DOHH2 (cell line): ENCODE measurements around the gene RASGRP2.

Experiments
- H3F3A ChIP-seq: fragments of 200-600 bp; sonication (generic), shearing (Covaris generic); 2 replicates; pipeline ENCODE4 v1.6.0; 2016; ENCODE audit warnings: antibody characterized with exemption, mild to moderate bottlenecking; ENCODE audit not compliant: control insufficient read depth, insufficient read depth
- H3K27ac ChIP-seq: fragments of 200-600 bp; sonication (generic); 2 replicates; pipeline ENCODE4 v1.5.1; 2014; ENCODE audit warnings: low read depth, mild to moderate bottlenecking, low read length, moderate library complexity
- H3K27me3 ChIP-seq: fragments of 200-600 bp; sonication (generic); 2 replicates; pipeline ENCODE4 v1.6.1; 2014; ENCODE audit warnings: mild to moderate bottlenecking, low read length, mixed read lengths; ENCODE audit not compliant: control insufficient read depth
- H3K36me3 ChIP-seq: fragments of 200-600 bp; sonication (generic); 2 replicates; pipeline ENCODE4 v1.6.1; 2014; ENCODE audit warnings: mild to moderate bottlenecking, low read length, moderate library complexity, mixed read lengths; ENCODE audit not compliant: control insufficient read depth
- H3K4me1 ChIP-seq: fragments of 200-600 bp; sonication (generic); 2 replicates; pipeline ENCODE4 v1.6.1; 2014; ENCODE audit warnings: mild to moderate bottlenecking, low read length, mixed read lengths; ENCODE audit not compliant: control insufficient read depth
- H3K4me2 ChIP-seq: fragments of 200-600 bp; sonication (generic); 2 replicates; pipeline ENCODE4 v1.6.0; 2014; ENCODE audit warnings: mild to moderate bottlenecking, low read length, moderate library complexity
- H3K4me3 ChIP-seq: fragments of 200-600 bp; sonication (generic); 2 replicates; pipeline ENCODE4 v1.5.1; 2014; ENCODE audit warnings: mild to moderate bottlenecking, low read length, mixed read lengths
- H3K79me2 ChIP-seq: fragments of 200-600 bp; sonication (generic); 2 replicates; pipeline ENCODE4 v1.6.1; 2014; ENCODE audit warnings: mild to moderate bottlenecking, low read length, mixed read lengths; ENCODE audit not compliant: control insufficient read depth
- H3K9me2 ChIP-seq: fragments of 200-600 bp; sonication (generic); replicated peaks from 2 replicates; pipeline ENCODE4 v1.6.1; 2014; ENCODE audit warnings: mild to moderate bottlenecking, low read length, mixed read lengths; ENCODE audit not compliant: control insufficient read depth
- H3K9me3 ChIP-seq: fragments of 200-600 bp; sonication (generic); 2 replicates; pipeline ENCODE4 v1.6.1; 2014; ENCODE audit warnings: antibody characterized with exemption, low read length, mixed read lengths; ENCODE audit not compliant: control insufficient read depth, insufficient read depth
- H4K20me1 ChIP-seq: fragments of 200-600 bp; sonication (generic); 2 replicates; pipeline ENCODE4 v1.6.0; 2014; ENCODE audit warnings: low read depth, mild to moderate bottlenecking, antibody characterized with exemption, low read length, moderate library complexity; ENCODE audit not compliant: control insufficient read depth, insufficient read depth
- CTCF ChIP-seq: fragments of 200-600 bp; sonication (generic); IDR thresholded peaks from one replicate; pipeline ENCODE4 v1.5.1; 2014; ENCODE audit warnings: antibody characterized with exemption, mild to moderate bottlenecking, low read depth, low read length; ENCODE audit not compliant: poor library complexity, severe bottlenecking
- EZH2phosphoT487 ChIP-seq: fragments of 200-600 bp; sonication (generic); IDR thresholded peaks from 2 replicates; pipeline ENCODE4 v1.6.1; 2017; ENCODE audit warnings: borderline replicate concordance, mild to moderate bottlenecking, antibody characterized with exemption, low read length, moderate library complexity, mixed read lengths

The RASGRP2 gene

GRCh38 chr11:64723907-64724862 lies 19.8 kb downstream of the RASGRP2 start:
- Histone ChIP-seq H3K36me3 (peaks cover 3% of the 10 kb centered on the region; the same call in 1 of the 2 replicates), H3K27ac (no peak overlapping the region), H3K79me2 (no peaks in the 10 kb centered on the region), H3K4me1 (peaks cover 13% of the 10 kb centered on the region), H3K9me2 (no peaks in the 10 kb centered on the region), H3K4me3 (peak overlapping the region; percentile 85), H4K20me1 (no peaks in the 10 kb centered on the region), H3F3A (no peaks in the 10 kb centered on the region), H3K4me2 (peak overlapping the region; percentile 96), H3K9me3 (no peaks in the 10 kb centered on the region), H3K27me3 (peaks cover 34% of the 10 kb centered on the region)
- TF ChIP-seq CTCF, result no peak

- Histone ChIP-seq H4K20me1 (no peaks in the 10 kb centered on the region), H3K36me3 (no peaks in the 10 kb centered on the region), H3K27me3 (peaks cover 41% of the 10 kb centered on the region), H3K9me2 (no peaks in the 10 kb centered on the region), H3K4me3 (peak within 1 kb of the TSS; percentile 85), H3K27ac (peak within 1 kb of the TSS; percentile 41), H3K9me3 (no peaks in the 10 kb centered on the region), H3K4me1 (peaks cover 13% of the 10 kb centered on the region), H3K79me2 (no peaks in the 10 kb centered on the region), H3K4me2 (peak within 1 kb of the TSS; percentile 96), H3F3A (no peaks in the 10 kb centered on the region)
- TF ChIP-seq CTCF (peak; percentile 99), EZH2phosphoT487 (no peak)
Observed at GRCh38 chr11:64723117-64723906, 20.6 kb downstream of the RASGRP2 start, which contains the start of gene NRXN2. TSS of gene NRXN2 (minus strand) at chr11:64723197. CDS start at chr11:64713699, 9,498 bp downstream.

GRCh38 chr11:64722141-64723065 lies 21.5 kb downstream of the RASGRP2 start:
- Histone ChIP-seq H3K9me2 (no peaks in the 10 kb centered on the region), H3K27ac (no peak overlapping the region), H3K9me3 (no peaks in the 10 kb centered on the region), H3K4me3 (no peak overlapping the region), H4K20me1 (no peaks in the 10 kb centered on the region), H3K4me1 (peaks cover 13% of the 10 kb centered on the region), H3F3A (no peaks in the 10 kb centered on the region), H3K4me2 (no peak overlapping the region), H3K36me3 (no peaks in the 10 kb centered on the region), H3K79me2 (no peaks in the 10 kb centered on the region), H3K27me3 (peaks cover 50% of the 10 kb centered on the region)
- TF ChIP-seq CTCF, result no peak
- TF ChIP-seq EZH2phosphoT487, result no peak
